NCI-H1436 (cell line): ENCODE results near the gene RNASE13.
A peak's percentile ranks its signal among the peaks of the same experiment; 100 is the strongest.
"Not testable (repeated sequence)": the region's sequence is repeated elsewhere in the genome, so short reads cannot be mapped to it uniquely, and the experiment has no call there.

ENCODE experiments used
- DNase-seq: peaks from one replicate; lab custom pipeline; 2025; lab: John Stamatoyannopoulos, UW

Gene RNASE13

DNA sequence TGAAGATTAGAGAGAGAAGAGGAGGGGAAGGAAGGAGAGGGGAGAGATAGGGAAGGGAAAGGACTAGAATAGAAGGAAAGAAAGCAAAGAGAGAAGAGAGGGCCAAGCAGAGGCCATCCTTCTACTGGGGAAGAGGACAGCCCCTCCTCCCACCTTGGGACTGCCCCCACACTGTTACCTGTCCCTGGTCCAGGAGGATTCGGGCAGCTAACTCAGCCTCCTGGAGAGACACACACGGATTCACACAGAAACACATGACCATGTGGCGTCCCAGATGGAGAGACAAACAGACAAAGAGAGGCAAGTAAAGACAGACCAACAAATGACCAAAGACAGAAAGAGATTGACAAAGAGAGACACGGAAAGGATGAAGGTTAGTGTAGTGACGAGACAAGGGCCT is 11.9 kb downstream of the RNASE13 start:
- DNase-seq: no peak

DNA sequence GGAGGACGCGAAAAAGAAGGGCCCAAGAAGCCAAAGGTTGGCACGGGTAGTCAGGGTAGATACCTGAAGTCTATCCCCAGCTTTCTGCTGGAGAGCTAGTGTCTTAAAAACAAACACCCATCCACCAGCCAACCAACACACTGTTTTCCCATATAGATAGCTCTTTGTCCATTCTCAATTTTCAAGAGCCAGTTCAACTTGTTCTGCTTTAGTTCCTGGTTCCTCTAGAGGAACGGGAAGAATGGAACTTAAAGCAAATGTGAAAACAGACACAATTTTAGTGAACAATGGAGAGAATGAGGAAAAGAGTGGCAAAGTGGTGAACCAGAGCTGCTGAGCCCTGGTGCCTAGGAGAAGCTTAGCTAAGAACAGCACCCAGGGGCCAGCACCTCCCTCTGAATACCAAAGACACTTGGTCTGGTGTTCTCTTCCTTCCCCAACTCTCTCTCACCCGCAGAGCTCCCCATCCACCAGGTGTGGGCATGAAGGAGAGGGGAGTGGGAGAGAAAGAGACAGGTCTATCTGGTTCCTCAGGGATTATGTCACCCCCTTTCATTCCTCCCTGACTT is 13.5 kb downstream of the RNASE13 start:
- DNase-seq: no peak

DNA sequence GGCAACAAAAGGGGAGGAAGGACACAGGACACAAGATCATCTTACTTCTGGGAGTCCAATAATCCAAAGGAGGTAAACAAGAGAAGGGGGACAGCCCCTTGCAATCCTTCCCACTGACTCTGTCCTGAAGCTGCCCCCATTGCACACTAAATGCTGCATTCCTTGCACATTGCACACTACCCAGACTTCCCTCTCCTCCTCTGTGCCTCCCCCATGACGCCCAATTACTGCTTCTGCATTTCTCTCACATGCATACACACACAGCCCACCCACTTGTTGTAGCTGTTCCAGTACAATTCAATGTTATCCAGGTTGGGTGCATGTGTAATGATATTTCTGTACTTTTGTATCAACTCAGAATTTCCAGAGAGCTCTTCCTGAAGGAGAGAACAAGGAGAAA is 15.2 kb downstream of the RNASE13 start:
- no peak for DNase-seq

DNA sequence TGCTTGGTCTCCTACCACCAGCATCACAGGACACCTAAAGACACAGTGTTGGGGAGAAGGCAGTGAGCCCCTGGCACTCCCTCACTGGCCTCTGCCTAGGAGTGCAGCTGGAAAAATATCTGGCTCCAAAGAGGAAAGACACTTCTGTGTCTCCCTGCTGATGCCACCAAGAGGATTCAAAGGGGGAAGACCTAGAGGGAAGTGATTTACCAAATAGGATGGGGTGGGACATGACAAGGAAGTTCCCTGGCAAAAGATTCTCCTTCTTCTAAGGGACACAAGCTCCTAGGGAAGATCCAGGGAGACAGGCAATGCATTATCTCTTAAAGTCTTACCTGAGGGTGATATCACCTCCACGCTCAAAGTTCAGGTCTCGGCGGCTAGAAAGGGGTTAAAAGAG is 15.8 kb downstream of the RNASE13 start:
- DNase-seq: no peak

DNA sequence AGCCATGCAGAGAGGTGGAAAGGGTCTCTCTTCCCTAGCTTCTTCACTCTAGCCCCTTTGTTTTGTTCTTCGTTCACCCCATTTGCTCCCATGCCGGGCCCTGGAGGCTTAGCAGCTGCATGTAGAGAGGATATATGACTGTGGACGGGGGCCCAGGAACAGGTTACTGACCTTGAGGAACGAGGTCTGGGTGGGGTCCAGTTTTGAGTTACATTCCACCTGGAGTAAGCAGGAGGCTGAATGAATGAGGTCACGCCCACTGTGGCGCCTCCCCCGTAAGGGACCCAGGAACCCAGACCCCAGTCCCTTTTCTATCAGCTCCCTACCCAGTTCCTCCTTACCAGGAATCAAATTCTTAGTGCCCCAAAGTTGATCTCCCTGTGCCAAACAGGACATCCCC is 16.3 kb downstream of the RNASE13 start:
- no peak for DNase-seq

DNA sequence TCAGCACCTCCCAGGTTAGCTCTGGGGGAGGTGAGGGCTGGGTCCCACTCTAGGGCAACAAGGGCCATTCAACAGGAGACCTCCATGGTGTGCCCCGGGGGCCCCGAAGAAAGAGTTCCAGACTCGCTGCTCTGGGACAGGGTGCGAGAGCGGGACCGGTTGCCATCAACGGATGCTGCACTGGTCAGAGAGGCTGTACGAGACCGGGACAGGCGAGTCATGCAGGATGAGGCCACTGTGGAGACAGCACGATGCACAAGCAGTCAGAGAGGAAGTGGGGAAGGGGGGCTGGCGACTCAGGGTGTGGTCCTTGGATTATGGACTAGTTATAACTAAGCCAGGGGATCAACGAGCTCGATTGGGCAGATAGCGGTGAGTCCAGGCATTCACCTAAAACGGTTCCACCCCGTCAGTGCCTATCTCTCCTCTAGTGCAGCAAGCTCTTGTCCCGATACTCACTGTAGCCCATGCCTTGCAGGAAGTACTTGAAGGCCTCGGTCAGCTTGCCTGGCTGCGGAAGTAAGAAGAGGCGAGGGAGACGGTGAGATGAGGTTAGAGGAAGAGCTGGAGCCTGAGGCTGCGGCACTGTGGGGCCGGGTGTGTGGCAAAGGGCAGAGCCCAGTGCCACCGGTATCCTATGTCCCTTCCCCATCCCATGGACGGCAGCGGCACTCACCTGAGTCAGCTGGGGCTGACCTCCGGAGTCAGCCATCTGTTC is 16.9 kb downstream of the RNASE13 start:
- no peak for DNase-seq

DNA sequence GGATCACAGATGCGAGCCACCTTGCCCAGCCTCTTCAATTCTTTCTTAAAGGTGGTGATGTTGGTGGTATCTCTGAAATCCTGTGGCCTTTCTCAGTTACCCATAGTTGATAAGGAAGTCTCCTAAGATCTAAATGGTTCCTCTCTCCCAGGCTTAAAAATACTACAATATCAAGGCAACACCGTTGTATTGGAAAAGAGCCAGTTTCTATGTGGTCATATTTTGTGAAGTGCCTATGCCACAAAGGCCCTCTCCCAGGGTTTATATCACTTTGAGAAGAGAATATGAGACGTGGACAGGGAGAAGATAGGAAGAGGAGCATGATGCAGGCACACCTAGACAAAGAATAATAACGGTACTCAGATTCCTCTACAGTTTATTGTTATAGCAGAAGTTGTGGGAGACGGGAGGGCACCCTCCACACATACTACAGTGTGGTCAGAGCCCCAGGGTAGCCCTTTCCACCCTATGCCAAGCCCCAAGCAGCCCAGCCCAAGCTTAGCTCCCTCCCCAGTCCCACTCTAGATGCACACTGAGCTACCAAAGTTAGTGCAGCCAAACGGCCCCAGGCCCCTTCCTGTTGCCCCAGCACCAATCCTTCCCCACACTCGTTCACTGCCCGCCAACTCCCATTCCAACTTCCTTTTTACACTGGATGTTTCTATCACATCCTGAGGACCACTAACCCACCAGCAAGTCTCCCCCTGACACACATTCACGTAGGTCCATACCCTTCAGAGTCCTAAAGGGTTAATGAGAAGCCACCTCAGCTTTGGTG is 18.0 kb downstream of the RNASE13 start:
- DNase-seq: no peak

DNA sequence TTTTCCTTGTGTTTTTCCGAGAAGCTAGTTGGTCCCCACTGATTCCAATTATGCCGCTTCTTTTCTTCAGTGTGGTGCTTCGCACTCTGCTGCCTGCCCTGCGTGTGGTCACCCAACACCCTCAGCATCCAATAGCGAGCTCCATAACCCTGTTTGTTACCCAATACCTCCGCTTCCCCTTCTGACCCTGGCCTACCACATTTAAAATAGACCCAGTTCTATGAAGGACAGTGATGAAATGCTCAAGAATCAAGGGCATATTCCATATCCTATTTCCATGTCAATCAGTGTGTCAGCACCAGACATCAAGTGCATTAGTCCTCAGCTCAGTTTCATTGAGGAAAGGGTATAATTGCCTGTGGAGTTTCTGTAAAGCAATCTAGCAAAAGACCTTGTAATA is 19.3 kb downstream of the RNASE13 start:
- DNase-seq: no peak

DNA sequence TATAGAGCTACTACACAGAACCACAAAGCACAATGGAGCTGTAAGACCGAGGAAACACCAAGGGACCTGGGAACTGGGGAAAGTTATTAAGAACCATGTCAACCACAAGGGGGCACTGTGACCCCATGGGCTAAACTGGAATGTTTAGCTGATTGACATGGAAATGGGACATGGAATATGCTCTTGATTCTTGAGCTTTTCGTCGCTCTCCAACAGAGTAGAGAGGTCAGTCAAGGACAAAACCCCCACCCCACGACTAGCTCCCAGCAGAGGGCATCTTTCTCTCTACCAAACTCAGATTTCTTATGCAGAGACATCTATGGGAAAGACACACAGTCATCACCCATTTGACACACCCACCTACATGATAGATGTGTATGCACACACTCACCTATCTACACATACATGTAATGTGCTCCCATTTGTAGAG is 19.8 kb downstream of the RNASE13 start:
- DNase-seq: peak; percentile 62

DNA sequence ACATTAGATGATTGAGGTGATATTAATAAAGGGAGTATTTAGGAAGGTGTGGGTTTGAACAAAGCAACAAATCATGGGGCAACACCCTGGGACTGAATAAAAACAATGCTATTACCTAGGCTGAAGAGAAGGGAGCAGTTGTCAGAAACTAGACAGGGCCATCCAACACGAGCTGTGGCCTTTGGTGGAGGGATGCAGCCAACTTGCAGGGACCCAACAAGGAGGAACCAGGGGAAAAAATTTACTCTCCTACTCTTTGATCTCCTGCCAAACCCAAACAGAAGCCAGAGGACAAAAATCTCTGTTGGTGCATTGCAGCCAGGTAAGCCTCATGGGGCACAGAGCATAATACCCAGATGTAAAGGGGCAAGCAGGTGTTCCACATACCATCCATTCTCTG is 23.5 kb downstream of the RNASE13 start:
- no peak for DNase-seq

DNA sequence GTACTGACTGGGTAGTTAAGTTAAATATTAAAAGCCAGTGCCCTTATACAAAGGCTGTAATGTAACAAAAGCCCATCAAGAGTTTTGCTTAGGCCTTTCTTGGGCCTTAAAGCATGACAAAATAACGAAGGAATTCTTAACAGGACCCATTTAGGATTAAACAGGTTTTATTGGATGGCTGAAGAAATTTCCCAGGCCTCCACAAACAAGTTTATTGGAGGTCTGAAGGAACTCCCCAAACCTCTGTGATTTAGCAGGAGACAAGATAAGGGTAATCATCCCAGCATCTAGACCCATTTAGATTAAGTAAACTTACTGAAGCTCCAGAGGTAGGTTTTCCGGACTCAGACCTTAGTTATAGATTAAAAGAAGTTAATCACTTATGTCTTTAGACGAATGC is 24.9 kb downstream of the RNASE13 start:
- not testable (repeated sequence) for DNase-seq

DNA sequence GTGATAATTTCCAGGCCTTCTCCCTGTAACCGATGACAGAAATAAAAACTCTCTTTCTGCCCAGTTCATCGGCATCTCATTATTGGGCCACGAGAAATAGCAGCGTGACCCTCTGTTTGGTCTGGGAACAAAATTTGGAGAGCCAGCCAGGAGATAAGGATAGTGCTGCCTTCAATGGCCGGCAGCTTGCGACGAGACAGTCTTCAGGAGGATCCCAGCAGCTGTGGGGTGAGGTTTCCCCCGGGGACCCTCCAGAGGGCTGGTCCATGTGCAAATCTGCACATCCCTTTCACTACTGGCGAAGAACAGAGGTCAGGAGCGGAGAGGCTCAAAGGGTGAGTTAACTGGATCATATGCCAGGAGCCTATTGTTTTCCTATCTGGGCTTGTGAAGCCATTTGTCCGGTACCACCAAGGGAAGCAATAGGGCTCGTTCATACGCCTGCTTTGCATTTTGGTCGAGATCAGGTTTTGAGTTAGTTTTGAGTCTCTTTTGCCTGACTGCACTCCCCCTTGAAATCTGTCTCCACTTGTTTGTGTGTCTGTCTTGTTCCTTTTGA is 30.7 kb downstream of the RNASE13 start:
- no peak for DNase-seq

DNA sequence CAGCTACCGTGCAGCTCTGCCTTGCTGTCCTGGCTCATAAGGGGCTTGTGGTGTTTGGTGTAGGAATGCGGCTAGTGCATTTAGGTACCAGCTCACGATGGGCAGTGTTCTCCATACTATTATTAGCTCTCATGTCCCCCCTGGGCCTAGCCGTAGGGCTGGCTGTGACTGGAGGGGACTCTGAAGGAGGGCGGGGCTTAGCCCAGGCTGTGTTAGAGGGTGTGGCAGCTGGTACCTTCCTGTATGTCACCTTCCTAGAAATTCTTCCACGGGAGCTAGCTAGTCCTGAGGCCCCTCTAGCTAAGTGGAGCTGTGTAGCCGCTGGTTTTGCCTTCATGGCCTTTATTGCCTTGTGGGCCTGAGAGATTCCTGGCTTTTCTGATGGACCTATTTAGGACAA is 33.4 kb downstream of the RNASE13 start:
- DNase-seq: no peak

DNA sequence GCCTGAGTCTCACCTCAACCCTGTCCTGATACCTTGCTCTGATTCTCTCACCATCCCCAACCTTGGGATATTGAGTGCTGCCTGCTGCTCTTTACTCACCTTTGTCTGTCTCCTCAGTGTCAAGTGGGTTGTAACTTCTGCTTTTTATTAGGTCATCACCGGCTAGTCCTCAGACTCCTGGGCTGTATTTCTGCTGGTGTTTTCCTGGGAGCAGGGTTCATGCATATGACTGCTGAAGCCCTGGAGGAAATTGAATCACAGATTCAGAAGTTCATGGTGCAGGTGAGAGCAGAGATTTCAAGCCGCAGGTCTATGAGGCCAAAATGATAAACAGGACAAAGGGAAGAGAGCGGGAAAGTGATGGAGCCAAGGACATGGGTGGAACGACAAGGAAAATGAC is 35.0 kb downstream of the RNASE13 start:
- DNase-seq: no peak

DNA sequence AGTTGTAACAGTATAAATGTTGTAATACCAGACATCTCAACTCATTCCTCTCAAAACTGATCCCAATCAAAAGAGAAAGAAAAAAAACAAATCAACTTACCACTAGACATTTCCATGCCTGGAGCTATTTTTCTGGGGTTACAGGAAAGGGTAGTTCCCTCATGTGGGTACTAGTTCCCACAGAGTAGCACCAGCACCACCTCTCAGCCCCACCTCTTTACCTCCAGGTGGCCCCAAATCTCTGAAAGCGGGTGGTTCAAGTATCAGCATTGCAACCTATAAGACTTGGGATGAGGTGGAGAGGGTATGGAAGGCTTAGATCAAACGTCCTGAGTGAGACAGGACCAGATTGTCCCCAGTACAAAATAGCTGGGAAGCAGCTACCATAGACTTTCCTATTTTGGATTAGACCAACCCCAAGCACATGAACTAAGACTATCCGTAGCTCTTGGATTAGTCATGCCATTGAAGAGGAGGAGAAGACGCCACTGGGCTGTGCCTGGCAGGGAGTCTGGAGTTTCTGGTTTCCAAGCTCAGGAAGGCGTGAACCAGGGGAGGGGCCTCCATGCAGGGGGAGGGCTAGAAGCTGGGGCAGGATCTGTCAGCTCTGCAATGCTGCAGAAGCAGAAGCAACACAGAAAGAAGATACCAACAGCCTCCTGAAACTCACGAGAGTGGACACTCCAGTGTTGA is 35.8 kb downstream of the RNASE13 start, which contains the start of gene SLC39A2:
TSS of gene SLC39A2 (plus strand) at position 620 of the 693 bp plus-strand sequence. CDS start 154 bp downstream, outside the sequence.
- no peak for DNase-seq

DNA sequence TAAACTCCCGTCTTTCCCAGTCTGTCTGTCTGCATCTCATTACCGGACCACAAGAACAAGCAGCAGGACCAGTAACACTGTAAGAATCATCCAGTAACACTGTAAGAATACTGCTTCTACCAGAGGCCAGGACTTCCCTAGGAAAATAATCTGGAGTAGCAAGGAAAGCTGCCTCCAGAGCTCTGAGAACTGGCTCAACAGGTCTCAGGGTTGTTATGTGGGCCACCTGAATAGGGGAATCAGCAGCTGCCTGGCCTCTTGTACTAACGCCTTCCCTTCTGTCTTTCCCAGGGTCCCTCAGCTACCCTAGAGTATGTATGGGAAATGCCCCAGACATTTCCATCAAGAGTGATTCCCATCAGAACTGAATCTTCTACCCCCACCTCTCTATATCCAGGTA is 36.5 kb downstream of the RNASE13 start:
- DNase-seq: no peak

DNA sequence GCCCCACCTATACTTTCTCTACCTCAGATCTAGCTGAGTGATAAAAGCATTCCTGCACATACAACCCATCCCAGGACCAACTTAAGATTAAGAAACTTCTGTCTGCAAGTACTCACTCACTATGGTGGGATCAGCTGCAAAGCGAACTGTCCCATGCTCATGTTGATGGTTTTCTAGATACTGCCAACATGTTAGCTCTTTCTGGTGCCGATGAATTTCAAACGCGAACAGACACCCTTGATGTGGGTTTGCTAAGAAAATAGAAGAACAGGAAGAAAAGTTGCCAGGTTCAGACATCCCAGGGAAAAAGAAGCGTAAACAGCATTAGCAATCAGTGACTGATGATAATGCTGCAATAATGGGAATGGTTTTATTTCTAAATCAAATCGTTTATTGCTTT is 37.0 kb downstream of the RNASE13 start:
- DNase-seq: no peak

DNA sequence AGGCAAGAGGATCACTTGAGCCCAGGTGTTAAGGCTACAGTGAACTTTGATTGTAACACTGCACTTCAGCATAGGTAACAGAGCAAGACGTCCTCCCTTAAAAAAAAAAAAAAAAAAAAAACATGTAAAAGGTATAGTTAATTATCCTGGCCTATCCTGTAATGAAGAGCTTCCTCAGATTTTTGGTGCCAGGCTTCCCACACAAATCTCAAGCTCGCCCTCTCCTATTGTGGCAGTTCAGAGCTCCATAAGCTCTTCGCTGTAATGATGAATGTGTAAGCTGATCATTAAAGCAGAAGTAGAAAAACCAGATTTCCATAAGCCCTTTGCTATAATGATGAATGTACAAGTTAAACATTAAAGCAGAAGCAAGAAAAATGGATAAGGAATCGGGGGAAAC is 37.5 kb downstream of the RNASE13 start:
- no peak for DNase-seq

DNA sequence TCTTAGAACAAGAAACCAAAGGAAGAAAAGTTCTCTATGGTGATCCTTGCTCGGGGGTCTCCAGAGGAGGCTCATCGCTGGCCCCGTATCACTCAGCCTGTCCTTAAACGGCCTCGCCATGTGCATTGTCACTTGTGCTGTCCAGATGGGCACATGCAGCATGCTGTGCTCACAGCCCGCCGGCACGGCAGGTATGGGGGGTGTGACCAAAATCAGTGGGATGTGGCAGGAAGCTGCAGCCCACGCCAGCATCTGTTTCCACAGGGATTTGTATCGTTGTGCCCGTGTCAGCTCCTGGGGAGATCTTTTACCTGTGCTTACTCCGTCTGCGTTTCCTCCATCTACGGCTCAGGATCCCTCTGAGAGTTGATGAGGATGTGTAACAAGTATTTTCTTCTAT is 38.1 kb downstream of the RNASE13 start:
- no peak for DNase-seq

DNA sequence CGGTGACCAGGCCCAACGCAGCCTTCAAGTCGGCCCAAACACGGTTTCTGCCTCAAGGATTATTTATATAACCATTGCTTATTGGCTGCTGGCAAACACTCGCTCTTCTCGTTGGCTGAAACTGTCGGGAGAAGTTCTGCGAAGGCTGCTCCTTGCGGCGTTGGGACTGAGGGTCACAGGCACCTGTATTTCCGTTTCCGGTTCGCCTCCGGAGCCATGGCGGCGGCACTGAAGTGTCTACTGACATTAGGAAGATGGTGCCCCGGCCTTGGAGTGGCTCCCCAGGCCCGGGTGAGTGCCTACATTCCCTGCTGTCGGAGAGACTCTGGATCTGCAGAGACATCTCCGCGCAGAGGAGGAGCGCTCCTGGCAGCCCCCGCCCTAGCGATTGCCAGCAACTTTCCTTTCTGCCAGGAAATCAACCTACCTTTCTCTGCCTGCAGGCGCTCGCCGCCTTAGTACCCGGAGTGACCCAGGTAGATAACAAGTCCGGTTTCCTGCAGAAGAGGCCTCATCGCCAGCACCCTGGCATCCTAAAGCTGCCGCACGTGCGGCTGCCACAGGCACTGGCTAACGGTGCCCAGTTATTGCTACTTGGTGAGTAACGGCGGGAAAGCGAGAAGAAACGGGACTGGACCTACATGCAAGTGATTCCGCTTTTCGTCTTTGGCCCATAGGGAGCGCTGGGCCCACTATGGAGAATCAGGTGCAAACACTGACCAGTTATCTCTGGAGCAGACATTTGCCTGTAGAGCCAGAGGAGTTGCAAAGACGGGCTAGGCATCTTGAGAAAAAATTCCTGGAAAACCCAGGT is 44.6 kb downstream of the RNASE13 start, which contains the start of gene METTL17:
TSS of gene METTL17 (plus strand) at position 194 of the 814 bp plus-strand sequence. CDS start at position 217, 23 bp downstream.
- DNase-seq: peak; percentile 82

DNA sequence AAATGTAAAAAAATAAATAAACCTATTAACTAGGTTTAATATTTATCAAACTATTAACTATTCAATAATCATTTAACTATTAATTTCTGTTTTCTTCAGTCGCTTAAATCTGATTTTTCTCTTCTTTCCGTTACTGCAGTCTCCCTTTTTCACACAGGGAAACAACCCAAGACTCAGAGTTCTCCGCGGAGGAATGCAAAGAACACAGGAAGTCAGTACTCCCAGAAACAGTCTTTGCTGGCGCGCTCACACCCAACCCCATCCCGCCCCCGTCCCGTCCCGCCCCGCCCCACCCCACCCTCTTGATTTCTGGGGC is 45.2 kb downstream of the RNASE13 start:
- DNase-seq: no peak
